ENCODE measurements around the gene VAMP8.

- TF ChIP-seq, protein P1, sequence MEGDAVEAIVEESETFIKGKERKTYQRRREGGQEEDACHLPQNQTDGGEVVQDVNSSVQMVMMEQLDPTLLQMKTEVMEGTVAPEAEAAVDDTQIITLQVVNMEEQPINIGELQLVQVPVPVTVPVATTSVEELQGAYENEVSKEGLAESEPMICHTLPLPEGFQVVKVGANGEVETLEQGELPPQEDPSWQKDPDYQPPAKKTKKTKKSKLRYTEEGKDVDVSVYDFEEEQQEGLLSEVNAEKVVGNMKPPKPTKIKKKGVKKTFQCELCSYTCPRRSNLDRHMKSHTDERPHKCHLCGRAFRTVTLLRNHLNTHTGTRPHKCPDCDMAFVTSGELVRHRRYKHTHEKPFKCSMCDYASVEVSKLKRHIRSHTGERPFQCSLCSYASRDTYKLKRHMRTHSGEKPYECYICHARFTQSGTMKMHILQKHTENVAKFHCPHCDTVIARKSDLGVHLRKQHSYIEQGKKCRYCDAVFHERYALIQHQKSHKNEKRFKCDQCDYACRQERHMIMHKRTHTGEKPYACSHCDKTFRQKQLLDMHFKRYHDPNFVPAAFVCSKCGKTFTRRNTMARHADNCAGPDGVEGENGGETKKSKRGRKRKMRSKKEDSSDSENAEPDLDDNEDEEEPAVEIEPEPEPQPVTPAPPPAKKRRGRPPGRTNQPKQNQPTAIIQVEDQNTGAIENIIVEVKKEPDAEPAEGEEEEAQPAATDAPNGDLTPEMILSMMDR (conservative IDR thresholded peaks at IDR 0.05; ENCODE audit: low read length): peak; percentile 63
- no peak for TF ChIP-seq EZH2phosphoT487 (IDR thresholded peaks at IDR 0.05; ENCODE audit: borderline replicate concordance)
Observed at GRCh38 chr2:85538507-85539360, 38.7 kb upstream of the VAMP8 start, which contains the start of gene MAT2A.
